ENCODE measurements around the gene ZNF467.

The ZNF467 gene

GRCh38 chr7:149714910-149715471, 58.4 kb downstream of the ZNF467 start:
- peaks cover 26% of the 10 kb centered on the region for H3K9me3 ChIP-seq (ENCODE audit: insufficient read depth, low read length, severe bottlenecking)
- no peak overlapping the region for H2AFZ ChIP-seq (ENCODE audit: low read depth, low read length)
- H4K20me1 ChIP-seq (ENCODE audit: insufficient read depth, low read length): no peaks in the 10 kb centered on the region
- H3K27me3 ChIP-seq (ENCODE audit: insufficient read depth, low read length, poor library complexity): no peaks in the 10 kb centered on the region
- TF ChIP-seq EZH2 (IDR thresholded peaks at IDR 0.05; ENCODE audit: borderline replicate concordance, low read depth, low read length, severe bottlenecking): no peak
- no peak for TF ChIP-seq CTCF (IDR thresholded peaks at IDR 0.05; ENCODE audit: borderline replicate concordance, extremely low read depth, low read length, poor library complexity, severe bottlenecking)
- H3K4me3 ChIP-seq (ENCODE audit: low read depth in 1 of 2, low read length in 2 of 2): no peak overlapping the region
- H3K79me2 ChIP-seq (ENCODE audit: insufficient read depth, low read length): no peaks in the 10 kb centered on the region
- no peak overlapping the region for H3K9ac ChIP-seq (ENCODE audit: low read depth, low read length)
- no peak overlapping the region for H3K27ac ChIP-seq (ENCODE audit: low read length)
- ATAC-seq (ENCODE audit: insufficient read depth, low read depth) (no peak), DNase-seq (no peak)
- H3K36me3 ChIP-seq (ENCODE audit: insufficient read depth, low read length): no peaks in the 10 kb centered on the region
- no peaks in the 10 kb centered on the region for H3K4me1 ChIP-seq (ENCODE audit: insufficient read depth, low read length)
- no peak overlapping the region for H3K4me2 ChIP-seq (ENCODE audit: insufficient read depth, low read length)
